ENCODE results near the gene FGF7.

DNA sequence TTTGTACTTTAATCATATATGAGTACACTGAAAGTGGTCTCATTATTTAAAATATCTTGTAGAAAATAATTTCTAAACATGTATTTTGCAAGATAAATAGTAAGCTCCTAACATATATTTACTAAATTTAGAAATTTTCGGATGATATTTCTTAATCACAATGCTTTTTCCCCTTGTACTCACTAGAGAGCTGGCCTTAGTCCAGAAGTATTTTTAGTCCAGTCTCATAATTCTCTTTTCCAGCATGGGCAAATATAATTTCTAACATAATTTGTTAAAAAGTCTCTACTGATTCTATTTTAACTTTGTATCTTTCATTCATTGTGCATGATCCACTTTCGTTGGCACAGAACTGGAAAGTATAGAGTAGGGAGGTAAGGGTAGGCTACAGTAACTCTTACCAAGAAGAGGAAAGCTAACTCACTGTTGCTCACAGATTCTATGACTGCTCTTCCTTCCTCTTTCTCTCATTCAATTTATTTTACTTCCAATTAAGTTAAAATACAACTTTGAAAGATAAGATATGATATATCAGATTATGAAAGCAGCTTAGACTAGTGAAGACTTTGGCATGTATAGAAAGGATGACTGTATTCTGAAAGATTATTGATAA, 39.3 kb downstream of the FGF7 start:
- TF ChIP-seq EZH2 (IDR thresholded peaks at IDR 0.05; ENCODE audit: insufficient read depth, poor library complexity, severe bottlenecking) (no peak), EZH2phosphoT487 (IDR thresholded peaks at IDR 0.05; ENCODE audit: insufficient read depth, low read depth) (no peak)

All from GM23248 (cell line).